H1 (cell line): Measurements from ENCODE around the gene SULT6B1. TPM values are rescaled to one million over a fixed set of nuclear protein-coding genes. Genes with fewer than 3 reads are reported as not detected.
A peak's percentile ranks its signal among the peaks of the same experiment; 100 is the strongest.

ENCODE experiments used
- CTCF ChIA-PET: fragments of 300-600 bp; sonication (Branson Sonifier 250); formaldehyde crosslinking; loops from one replicate; lab custom pipeline; 2021; ENCODE audit not compliant: partially characterized antibody; lab: Charles Lee
- POLR2A ChIA-PET: fragments of 300-600 bp; sonication (Branson Sonifier 250); formaldehyde crosslinking; loops from one replicate; lab custom pipeline; 2021; ENCODE audit warnings: inconsistent platforms; ENCODE audit not compliant: partially characterized antibody; lab: Charles Lee
- DNase-seq, 2 experiments: peaks; one replicate each; pipeline versions ENCODE4 v3.0.0 to v3.0.0-alpha.2; 2010 to 2022; ENCODE audit warnings: low spot score in 2 of 2, low read depth in 1 of 2, mixed read lengths in 1 of 2
- FAIRE-seq: peaks from 2 replicates; lab custom pipeline; 2011; peaks lifted over from hg19 to GRCh38; lab: Jason Lieb, UNC
- H2AFZ ChIP-seq: 2 replicates; pipeline ENCODE4 v1.8.1; 2012; ENCODE audit warnings: low read length, inconsistent platforms
- H2AK5ac ChIP-seq: 2 replicates; pipeline ENCODE4 v1.6.1; 2013; ENCODE audit warnings: low read depth, low read length
- H2BK120ac ChIP-seq: replicated peaks from 2 replicates; pipeline ENCODE3; 2013; ENCODE audit warnings: low read depth, low read length, inconsistent platforms
- H2BK12ac ChIP-seq: 2 replicates; pipeline ENCODE4 v1.6.1; 2013; ENCODE audit warnings: low read depth, low read length
- H2BK15ac ChIP-seq: 2 replicates; pipeline ENCODE4 v1.6.1; 2013; ENCODE audit warnings: low read length
- H2BK20ac ChIP-seq: 2 replicates; pipeline ENCODE4 v1.6.1; 2013; ENCODE audit warnings: low read length
- H2BK5ac ChIP-seq: 2 replicates; pipeline ENCODE4 v1.6.1; 2013; ENCODE audit warnings: low read depth, low read length
- H3K14ac ChIP-seq: 2 replicates; pipeline ENCODE4 v1.6.1; 2013; ENCODE audit warnings: inconsistent platforms; ENCODE audit not compliant: insufficient read length
- H3K18ac ChIP-seq: 2 replicates; pipeline ENCODE4 v1.6.1; 2013; ENCODE audit warnings: low read length; ENCODE audit errors: extremely low read depth
- H3K23ac ChIP-seq: 2 replicates; pipeline ENCODE4 v1.6.1; 2013; ENCODE audit warnings: inconsistent platforms; ENCODE audit not compliant: insufficient read length
- H3K23me2 ChIP-seq: 2 replicates; pipeline ENCODE4 v1.6.1; 2013; ENCODE audit warnings: low read depth, low read length
- H3K27ac ChIP-seq: 2 replicates; pipeline ENCODE4 v1.6.1; 2011; ENCODE audit warnings: low read depth, low read length, inconsistent platforms
- H3K27me3 ChIP-seq, 4 experiments: replicated peaks in 1 of 4; 1 replicate in 1 of 4; 2 replicates in 3 of 4; pipeline versions ENCODE4 v1.6.1 to v1.8.1; 2011 to 2013; ENCODE audit warnings: low read length in 3 of 4, mild to moderate bottlenecking in 3 of 4, inconsistent platforms in 2 of 4, mixed read lengths in 2 of 4, moderate library complexity in 1 of 4; ENCODE audit not compliant: control insufficient read depth in 3 of 4, insufficient read depth in 3 of 4; ENCODE audit errors: extremely low read depth in 1 of 4
- H3K36me3 ChIP-seq, 4 experiments: 2 replicates each; pipeline versions ENCODE4 v1.6.1 to v1.8.1; 2011 to 2013; ENCODE audit warnings: mild to moderate bottlenecking in 4 of 4, low read length in 3 of 4, moderate library complexity in 2 of 4, control low read depth in 1 of 4, inconsistent platforms in 1 of 4; ENCODE audit not compliant: insufficient read depth in 4 of 4, control insufficient read depth in 2 of 4
- H3K4ac ChIP-seq: replicated peaks from 2 replicates; pipeline ENCODE3; 2013; ENCODE audit warnings: low read length, low read depth, mixed read lengths, inconsistent platforms; ENCODE audit not compliant: insufficient read length
- H3K4me1 ChIP-seq, 4 experiments: replicated peaks in 1 of 4; 1 replicate in 1 of 4; 2 replicates in 3 of 4; pipeline versions ENCODE4 v1.6.1 to v1.8.1; 2011 to 2013; ENCODE audit warnings: low read length in 3 of 4, inconsistent platforms in 2 of 4, mixed read lengths in 1 of 4; ENCODE audit not compliant: insufficient read depth in 4 of 4, control insufficient read depth in 3 of 4
- H3K4me2 ChIP-seq, 2 experiments: 2 replicates each; pipeline versions ENCODE4 v1.6.1 to v1.8.1; 2011 to 2013; ENCODE audit warnings: low read depth in 2 of 2, low read length in 2 of 2, control low read depth in 1 of 2, inconsistent platforms in 1 of 2, mild to moderate bottlenecking in 1 of 2; ENCODE audit not compliant: insufficient read depth in 1 of 2
- H3K4me3 ChIP-seq, 4 experiments: fragments of 200-600, 300-600 bp in 1 of 4; sonication (generic), shearing (Covaris generic), sonication (Bioruptor Twin) in 1 of 4; 2 replicates each; pipeline versions ENCODE4 v1.5.1 to v1.8.1; 2011 to 2016; ENCODE audit warnings: low read length in 4 of 4, low read depth in 3 of 4, control low read depth in 2 of 4, inconsistent platforms in 2 of 4, mild to moderate bottlenecking in 2 of 4, mixed read lengths in 1 of 4, moderate library complexity in 1 of 4; ENCODE audit not compliant: insufficient read depth in 2 of 4; ENCODE audit errors: extremely low read depth in 1 of 4
- H3K56ac ChIP-seq: replicated peaks from 2 replicates; pipeline ENCODE3; 2013; ENCODE audit warnings: low read depth, mild to moderate bottlenecking, mixed read lengths, low read length, inconsistent platforms; ENCODE audit not compliant: insufficient read length
- H3K79me1 ChIP-seq: 2 replicates; pipeline ENCODE4 v1.6.1; 2013; ENCODE audit warnings: low read depth, low read length, control low read depth
- H3K79me2 ChIP-seq, 2 experiments: 2 replicates each; pipeline versions ENCODE4 v1.6.1 to v1.8.1; 2012 to 2013; ENCODE audit warnings: low read length in 2 of 2, mild to moderate bottlenecking in 2 of 2, inconsistent platforms in 1 of 2; ENCODE audit not compliant: insufficient read depth in 2 of 2, control insufficient read depth in 1 of 2
- H3K9ac ChIP-seq, 4 experiments: replicated peaks in 1 of 4; 1 replicate in 1 of 4; 2 replicates in 3 of 4; pipeline versions ENCODE4 v1.6.1 to v1.8.1; 2011 to 2013; ENCODE audit warnings: low read depth in 3 of 4, low read length in 3 of 4, control low read depth in 2 of 4, mild to moderate bottlenecking in 2 of 4, moderate library complexity in 2 of 4, inconsistent platforms in 1 of 4; ENCODE audit errors: extremely low read depth in 1 of 4
- H3K9me3 ChIP-seq, 2 experiments: 2 replicates each; pipeline versions ENCODE4 v1.6.1 to v1.8.1; 2012 to 2013; ENCODE audit warnings: mild to moderate bottlenecking in 2 of 2, moderate library complexity in 2 of 2, control low read depth in 1 of 2, inconsistent platforms in 1 of 2, low read depth in 1 of 2, low read length in 1 of 2, mixed read lengths in 1 of 2; ENCODE audit not compliant: insufficient read depth in 2 of 2
- H4K20me1 ChIP-seq, 2 experiments: replicated peaks in 1 of 2; 2 replicates each; pipeline versions ENCODE3 to v1.8.1; 2011 to 2013; ENCODE audit warnings: inconsistent platforms in 2 of 2, low read length in 2 of 2, mild to moderate bottlenecking in 1 of 2; ENCODE audit not compliant: insufficient read depth in 2 of 2, control insufficient read depth in 1 of 2
- H4K5ac ChIP-seq: 2 replicates; pipeline ENCODE4 v1.6.1; 2013; ENCODE audit warnings: low read length, low read depth, mixed read lengths, inconsistent platforms; ENCODE audit not compliant: insufficient read length
- H4K8ac ChIP-seq: 2 replicates; pipeline ENCODE4 v1.8.0; 2013; ENCODE audit warnings: mild to moderate bottlenecking, moderate library complexity, low read length, inconsistent platforms; ENCODE audit not compliant: insufficient read depth; ENCODE audit errors: extremely low read depth
- H4K91ac ChIP-seq: replicated peaks from 2 replicates; pipeline ENCODE3; 2013; ENCODE audit warnings: low read length, mixed read lengths, inconsistent platforms; ENCODE audit not compliant: insufficient read length
- BACH1 ChIP-seq: IDR thresholded peaks from 2 replicates; pipeline ENCODE4 v1.6.1; 2012; ENCODE audit warnings: low read length, improper control_type of control experiment
- CEBPB ChIP-seq: IDR thresholded peaks from 2 replicates; pipeline ENCODE4 v1.6.1; 2012; ENCODE audit warnings: low read depth, low read length
- CREB1 ChIP-seq: IDR thresholded peaks from 2 replicates; pipeline ENCODE4 v1.6.1; 2012; ENCODE audit warnings: inconsistent platforms
- E2F6 ChIP-seq: IDR thresholded peaks from 2 replicates; pipeline ENCODE4 v1.6.1; 2012; ENCODE audit warnings: inconsistent platforms
- EP300 ChIP-seq, 2 experiments: IDR thresholded peaks; 1 replicate in 1 of 2; 2 replicates in 1 of 2; pipeline ENCODE4 v1.6.1; 2011 to 2012; ENCODE audit warnings: low read depth in 2 of 2, low read length in 2 of 2, mild to moderate bottlenecking in 2 of 2, borderline replicate concordance in 1 of 2, inconsistent platforms in 1 of 2, moderate library complexity in 1 of 2
- RNF2 ChIP-seq: fragments of 200-900, 300-1000 bp; sonication (generic); IDR thresholded peaks from 2 replicates; pipeline ENCODE4 v1.7.1; 2016; ENCODE audit warnings: borderline replicate concordance, low read depth, mild to moderate bottlenecking, antibody characterized with exemption, low read length; ENCODE audit not compliant: poor library complexity, severe bottlenecking; ENCODE audit errors: missing control alignments
- SIN3A ChIP-seq, 2 experiments: IDR thresholded peaks in 1 of 2; conservative IDR thresholded peaks in 1 of 2; 2 replicates each; pipeline ENCODE4 v1.6.1; 2011 to 2012; ENCODE audit warnings: low read length in 2 of 2, improper control_type of control experiment in 1 of 2, low read depth in 1 of 2, mild to moderate bottlenecking in 1 of 2
- SIX5 ChIP-seq: IDR thresholded peaks from 2 replicates; pipeline ENCODE4 v1.6.1; 2011; ENCODE audit warnings: mild to moderate bottlenecking, low read depth, low read length
- SRF ChIP-seq: IDR thresholded peaks from 2 replicates; pipeline ENCODE4 v1.6.1; 2011; ENCODE audit warnings: mild to moderate bottlenecking, low read depth, low read length, moderate library complexity
- TBP ChIP-seq: IDR thresholded peaks from 2 replicates; pipeline ENCODE4 v1.6.1; 2011; ENCODE audit warnings: low read depth, low read length, improper control_type of control experiment
- TEAD4 ChIP-seq: IDR thresholded peaks from 2 replicates; pipeline ENCODE4 v1.6.1; 2012; ENCODE audit warnings: low read depth, low read length, inconsistent platforms, mixed read lengths
- YY1 ChIP-seq: IDR thresholded peaks from 2 replicates; pipeline ENCODE4 v1.6.1; 2011; ENCODE audit warnings: low read depth, mild to moderate bottlenecking, low read length
- WGBS, 2 experiments: shearing (Covaris generic) in 1 of 2; methylation state at CpG; one replicate each; pipeline versions ENCODE4 v1.1.6 to v1.1.7; 2013 to 2015; ENCODE audit warnings: low lambda C conversion rate in 2 of 2, mixed read lengths in 2 of 2, inconsistent platforms in 1 of 2, low coverage in 1 of 2, missing lambda C conversion rate in 1 of 2; ENCODE audit not compliant: insufficient replicate concordance in 2 of 2, insufficient coverage in 1 of 2, insufficient read length in 1 of 2; ENCODE audit errors: extremely low coverage in 1 of 2, missing lambda C conversion rate in 1 of 2; 5-methylcytosine and 5-hydroxymethylcytosine counted together
- polyA plus RNA-seq, 7 experiments: library from polyadenylated mRNA; depleted of rRNA in 3 of 7; stranded (reverse) in 5 of 7; unstranded in 2 of 7; fragments of >200 nt in 5 of 7; fragments of 200-250 nt in 2 of 7; gene quantifications; 1 replicate in 5 of 7; 2 replicates in 1 of 7; 4 replicates in 1 of 7; pipeline versions ENCODE4 v1.2.1 to v1.2.3, GENCODE V29; 2011 to 2013; ENCODE audit warnings: missing spikeins in 2 of 7, mixed read lengths in 2 of 7
- total RNA-seq: library from RNA; stranded (reverse); fragmentation: NEBNext Ultra II Directional; extraction: Animal tissue kit (Norgen Biotek cat#: 25700); gene quantifications from 2 replicates; pipeline ENCODE4 v1.2.1, GENCODE V29; 2021

The SULT6B1 gene
- total and polyA plus RNA-seq, 2 of the 8 experiments (the other 6 are each of a cell fraction or from before 2014, with no cell fraction given) = not detected

GRCh38 chr2:37198681-37199065 is 10.2 kb upstream of the SULT6B1 start:
- Histone ChIP-seq H3K23me2 (peaks cover 6% of the 10 kb centered on the region), H3K23ac (no peak overlapping the region), H3K27ac (peak overlapping the region; percentile 58; the same call in 1 of the 2 replicates), H3K14ac (no peak overlapping the region), H3K79me2 (peaks cover 5 to 34% of the 10 kb centered on the region in 2 experiments; a peak in 3 of 4 replicates), H3K9ac (no peak overlapping the region; a peak in 1 of 7 replicates), H3K36me3 (peaks cover 2 to 40% (median 25%) of the 10 kb centered on the region in 4 experiments; a peak in 6 of 8 replicates), H3K9me3 (peaks cover 3 to 4% of the 10 kb centered on the region in 2 experiments), H2BK20ac (no peak overlapping the region), H3K27me3 (no peaks in the 10 kb centered on the region), H3K4ac (peak overlapping the region; percentile 73), H3K79me1 (no peaks in the 10 kb centered on the region), H4K91ac (peak overlapping the region; percentile 53), H2BK15ac (0 out of 2 replicates have a peak overlapping the region, but pooled peaks have one; percentile 34), H3K56ac (no peak overlapping the region), H3K4me1 (peaks cover 0 to 17% (median 1%) of the 10 kb centered on the region in 4 experiments; a peak in 3 of 7 replicates), H4K20me1 (peaks cover 0 to 2% of the 10 kb centered on the region in 2 experiments), H3K4me2 (peak overlapping the region; percentile 16 to 76; a peak in 3 of 4 replicates), H4K5ac (peak overlapping the region; percentile 42), H2BK120ac (no peak overlapping the region), H2AFZ (no peak overlapping the region), H2AK5ac (peak overlapping the region; percentile 75; the same call in 1 of the 2 replicates), H2BK12ac (0 out of 2 replicates have a peak overlapping the region, but pooled peaks have one; percentile 41), H2BK5ac (peak overlapping the region; percentile 67; the same call in 1 of the 2 replicates), H3K18ac (peak overlapping the region; percentile 87; the same call in 1 of the 2 replicates), H3K4me3 (no peak overlapping the region), H4K8ac (no peak overlapping the region)
- no peak for FAIRE-seq
- WGBS, 2 experiments = 76% methylated on average over 8 of the region's 8 CpGs; no CpG with 5 or more reads in 1 of the 2 experiments
- no peak for DNase-seq
- ChIA-PET CTCF (interaction anchor here (1.1 to 2.5 kb wide), 8 partner anchors 9 to 33 kb away, joined by 3 to 9 read pairs (median 6); partner anchors contain the start of genes CEBPZ and NDUFAF7), POLR2A (interaction anchor here (0.8 to 2.6 kb wide), 12 partner anchors 8 to 43 kb away, joined by 3 to 11 read pairs (median 6); partner anchors contain the start of genes EIF2AK2 and SULT6B1)
- TF ChIP-seq RNF2 (no peak), CREB1 (no peak), TBP (no peak), SIX5 (no peak), CEBPB (no peak), EP300 (IDR thresholded peaks at IDR 0.05; ENCODE audit: borderline replicate concordance in 1 of 2, low read depth in 2 of 2, low read length in 2 of 2) (no peak), SRF (no peak), YY1 (no peak), SIN3A (conservative IDR thresholded peaks at IDR 0.05 in 1 of 2, IDR thresholded peaks at IDR 0.05 in 1 of 2; ENCODE audit: low read depth in 1 of 2, low read length in 2 of 2) (no peak), BACH1 (no peak), E2F6 (no peak), TEAD4 (no peak)
